ENCODE measurements around the gene SCYGR3.

GRCh38 chr2:227576812-227577211, 37.8 kb downstream of the SCYGR3 start:
- TF ChIP-seq CTCF (IDR thresholded peaks at IDR 0.05; ENCODE audit: low read depth, low read length) (no peak), EZH2phosphoT487 (IDR thresholded peaks at IDR 0.05; ENCODE audit: low read depth) (no peak)

All from OCI-LY3 (cell line).